K562 (cell line): ENCODE measurements around the gene DNAJC11. TPM values are rescaled to one million over a fixed set of nuclear protein-coding genes. Genes with fewer than 3 reads are reported as not detected.
A peak's percentile ranks its signal among the peaks of the same experiment; 100 is the strongest.

Source experiments
- ARID2 ChIP-seq: fragments of 450-650 bp; IDR thresholded peaks from 2 replicates; pipeline ENCODE4 v1.6.1; 2017; ENCODE audit warnings: antibody characterized with exemption, mild to moderate bottlenecking
- GATA2 ChIP-seq: sonication (generic); formaldehyde crosslinking; IDR thresholded peaks from 2 replicates; pipeline ENCODE4 v1.4.0; 2020; ENCODE audit warnings: mild to moderate bottlenecking, missing genetic modification reagents
- HOXB6 ChIP-seq: fragments of 250-450 bp; sonication (Bioruptor Pico); IDR thresholded peaks from 2 replicates; pipeline ENCODE4 v1.5.1; 2022; ENCODE audit warnings: mild to moderate bottlenecking, borderline replicate concordance
- KLF1 ChIP-seq: fragments of 450-650 bp; IDR thresholded peaks from 2 replicates; pipeline ENCODE4 v1.6.1; 2016; ENCODE audit warnings: missing genetic modification characterization, missing compliant biosample characterization
- MCM2 ChIP-seq: fragments of 450-650 bp; IDR thresholded peaks from 2 replicates; pipeline ENCODE4 v1.6.1; 2017; ENCODE audit warnings: low read depth, mild to moderate bottlenecking
- PTRF ChIP-seq: fragments of 450-650 bp; IDR thresholded peaks from 2 replicates; pipeline ENCODE4 v1.6.1; 2016; ENCODE audit warnings: mild to moderate bottlenecking, missing genetic modification characterization, missing compliant biosample characterization
- SP2 ChIP-seq: IDR thresholded peaks from 2 replicates; pipeline ENCODE4 v1.6.1; 2011; ENCODE audit warnings: mild to moderate bottlenecking, low read depth, low read length, moderate library complexity; ENCODE audit not compliant: poor library complexity, severe bottlenecking; ENCODE audit errors: extremely low read depth
- SRSF7 ChIP-seq: fragments of 200-400 bp; formaldehyde crosslinking; optimal IDR thresholded peaks from 2 replicates; pipeline ENCODE3; 2017; ENCODE audit warnings: mild to moderate bottlenecking, low read depth, low read length
- SRSF9 ChIP-seq: fragments of 200-400 bp; formaldehyde crosslinking; IDR thresholded peaks from 2 replicates; pipeline ENCODE4 v1.6.1; 2017; ENCODE audit warnings: low read depth, low read length, borderline replicate concordance
- TSC22D4 ChIP-seq: fragments of 450-650 bp; IDR thresholded peaks from 2 replicates; pipeline ENCODE4 v1.6.1; 2016; ENCODE audit warnings: missing genetic modification characterization, missing biosample characterization, control low read depth
- XRCC5 ChIP-seq: fragments of 200-400 bp; formaldehyde crosslinking; IDR thresholded peaks from 2 replicates; pipeline ENCODE4 v1.6.1; 2017; ENCODE audit warnings: low read depth, mild to moderate bottlenecking, low read length
- ZC3H8 ChIP-seq: fragments of 450-650 bp; IDR thresholded peaks from 2 replicates; pipeline ENCODE4 v1.6.1; 2017
- ZFP36 ChIP-seq: fragments of 150-350 bp; IDR thresholded peaks from 2 replicates; pipeline ENCODE4 v1.6.1; 2018; ENCODE audit warnings: low read length, low read depth; ENCODE audit not compliant: partially characterized antibody
- ZKSCAN8 ChIP-seq: fragments of 200-800 bp; sonication (Bioruptor generic); IDR thresholded peaks from 2 replicates; pipeline ENCODE4 v1.6.1; 2016; ENCODE audit warnings: missing genetic modification characterization, missing compliant biosample characterization
- ZNF717 ChIP-seq: fragments of 250-450 bp; sonication (Bioruptor Pico); IDR thresholded peaks from 2 replicates; pipeline ENCODE4 v1.5.0; 2021
- polyA plus RNA-seq, 8 experiments: library from polyadenylated mRNA; depleted of rRNA in 4 of 8; stranded (reverse) in 5 of 8; unstranded in 3 of 8; fragments of >200 nt; fragmentation: Nextera tagmentation in 2 of 8; fragmentation: Illumina TruSeq in 1 of 8; extraction: Ambion mirVana in 2 of 8; extraction: Trizol in 1 of 8; gene quantifications; 2 replicates each; pipeline versions ENCODE4 v1.2.1 to v1.2.3, GENCODE V29; 2011 to 2014; ENCODE audit warnings: inconsistent platforms in 1 of 8, missing spikeins in 1 of 8
- total RNA-seq, 7 experiments: library from RNA; depleted of rRNA in 6 of 7; stranded (reverse); fragments of >200 nt in 6 of 7; fragmentation: Illumina TruSeq in 2 of 7; extraction: Trizol in 2 of 7; gene quantifications; 2 replicates each; pipeline versions ENCODE4 v1.2.1 to v1.2.3, GENCODE V29; 2011 to 2021; ENCODE audit warnings: low replicate concordance in 1 of 7
- TF ChIP-seq, protein P1 (sequence below): fragments of 250-450 bp; sonication (Bioruptor Pico); IDR thresholded peaks from 2 replicates; pipeline ENCODE4 v1.8.0; 2022; ENCODE audit warnings: inconsistent platforms
- TF ChIP-seq, protein P2 (sequence below), 2 experiments: fragments of 200-800 bp in 1 of 2; sonication (Bioruptor generic) in 1 of 2; sonication (generic) in 1 of 2; formaldehyde crosslinking in 1 of 2; IDR thresholded peaks in 1 of 2; conservative IDR thresholded peaks in 1 of 2; 2 replicates each; pipeline versions ENCODE4 v1.5.0 to v1.6.1; 2016 to 2020; ENCODE audit warnings: missing compliant biosample characterization in 1 of 2, missing genetic modification characterization in 1 of 2, missing genetic modification reagents in 1 of 2
- TF ChIP-seq, protein P3 (sequence below): fragments of 450-650 bp; IDR thresholded peaks from 2 replicates; pipeline ENCODE4 v1.6.1; 2016; ENCODE audit warnings: missing biosample characterization, missing genetic modification characterization
- TF ChIP-seq, protein P4 (sequence below): sonication (generic); formaldehyde crosslinking; IDR thresholded peaks from 2 replicates; pipeline ENCODE4 v1.8.0; 2022; ENCODE audit warnings: mild to moderate bottlenecking, missing genetic modification reagents, borderline replicate concordance
- TF ChIP-seq, protein P5 (sequence below), 2 experiments: IDR thresholded peaks; 2 replicates each; pipeline ENCODE4 v1.6.1; 2012; ENCODE audit warnings: improper control_type of control experiment in 2 of 2, low read depth in 2 of 2, low read length in 2 of 2, borderline replicate concordance in 1 of 2

Gene DNAJC11
- total and polyA plus RNA-seq, 9 of the 15 experiments (the other 6 are each of a cell fraction or from before 2014, with no cell fraction given), result 14.1 to 123 (median 76.6) TPM

DNA sequence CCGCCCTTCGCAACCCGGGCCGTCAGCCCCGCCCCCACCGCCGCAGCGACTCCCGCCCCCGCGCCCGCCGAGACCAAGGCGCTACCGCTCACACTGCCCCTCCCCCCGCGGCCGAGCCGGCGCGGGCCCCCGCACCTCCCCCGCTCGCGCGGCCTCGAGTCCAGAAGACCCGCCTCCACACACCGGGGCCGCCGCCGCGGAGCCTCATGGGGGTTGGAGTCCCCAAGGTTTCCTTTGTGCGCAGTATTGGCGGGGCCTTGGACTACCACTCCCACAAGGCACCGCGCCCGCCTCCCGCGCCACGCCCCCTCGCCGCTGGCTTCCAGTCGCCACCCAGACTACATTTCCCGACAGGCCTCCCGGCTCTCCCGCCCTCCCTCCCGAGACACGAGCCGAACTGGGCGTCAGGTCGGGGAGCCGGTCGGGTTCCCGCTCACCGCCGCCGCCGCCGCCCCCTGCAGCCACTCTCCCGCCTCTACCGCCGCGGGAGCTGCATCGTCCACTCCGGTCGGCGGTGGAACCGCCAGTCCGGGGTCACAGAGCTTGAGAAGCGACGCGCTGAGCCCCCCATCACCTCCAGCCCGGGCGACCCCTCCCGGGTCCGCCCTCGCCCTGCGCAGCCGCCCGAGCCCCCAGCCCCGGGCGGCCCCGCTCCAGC, 88.1 kb downstream of the DNAJC11 start, which contains the start of gene PHF13 (continued):
- TF ChIP-seq SRSF7, result no peak
- TF ChIP-seq, protein P1, sequence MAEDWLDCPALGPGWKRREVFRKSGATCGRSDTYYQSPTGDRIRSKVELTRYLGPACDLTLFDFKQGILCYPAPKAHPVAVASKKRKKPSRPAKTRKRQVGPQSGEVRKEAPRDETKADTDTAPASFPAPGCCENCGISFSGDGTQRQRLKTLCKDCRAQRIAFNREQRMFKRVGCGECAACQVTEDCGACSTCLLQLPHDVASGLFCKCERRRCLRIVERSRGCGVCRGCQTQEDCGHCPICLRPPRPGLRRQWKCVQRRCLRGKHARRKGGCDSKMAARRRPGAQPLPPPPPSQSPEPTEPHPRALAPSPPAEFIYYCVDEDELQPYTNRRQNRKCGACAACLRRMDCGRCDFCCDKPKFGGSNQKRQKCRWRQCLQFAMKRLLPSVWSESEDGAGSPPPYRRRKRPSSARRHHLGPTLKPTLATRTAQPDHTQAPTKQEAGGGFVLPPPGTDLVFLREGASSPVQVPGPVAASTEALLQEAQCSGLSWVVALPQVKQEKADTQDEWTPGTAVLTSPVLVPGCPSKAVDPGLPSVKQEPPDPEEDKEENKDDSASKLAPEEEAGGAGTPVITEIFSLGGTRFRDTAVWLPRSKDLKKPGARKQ, result no peak
- TF ChIP-seq TSC22D4 (tag), result no peak
- no peak for TF ChIP-seq XRCC5
- TF ChIP-seq SP2, result no peak
- no peak for TF ChIP-seq ZC3H8
- TF ChIP-seq ZKSCAN8 (CRISPR knock-in tag), result no peak
- TF ChIP-seq, protein P2, sequence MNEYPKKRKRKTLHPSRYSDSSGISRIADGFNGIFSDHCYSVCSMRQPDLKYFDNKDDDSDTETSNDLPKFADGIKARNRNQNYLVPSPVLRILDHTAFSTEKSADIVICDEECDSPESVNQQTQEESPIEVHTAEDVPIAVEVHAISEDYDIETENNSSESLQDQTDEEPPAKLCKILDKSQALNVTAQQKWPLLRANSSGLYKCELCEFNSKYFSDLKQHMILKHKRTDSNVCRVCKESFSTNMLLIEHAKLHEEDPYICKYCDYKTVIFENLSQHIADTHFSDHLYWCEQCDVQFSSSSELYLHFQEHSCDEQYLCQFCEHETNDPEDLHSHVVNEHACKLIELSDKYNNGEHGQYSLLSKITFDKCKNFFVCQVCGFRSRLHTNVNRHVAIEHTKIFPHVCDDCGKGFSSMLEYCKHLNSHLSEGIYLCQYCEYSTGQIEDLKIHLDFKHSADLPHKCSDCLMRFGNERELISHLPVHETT (CRISPR knock-in tag; conservative IDR thresholded peaks at IDR 0.05 in 1 of 2, IDR thresholded peaks at IDR 0.05 in 1 of 2), result peak in 1 of 2 experiments; percentile 100; a peak in 2 of 4 replicates
- TF ChIP-seq MCM2, result no peak
- TF ChIP-seq KLF1 (tag), result no peak
- TF ChIP-seq, protein P3, sequence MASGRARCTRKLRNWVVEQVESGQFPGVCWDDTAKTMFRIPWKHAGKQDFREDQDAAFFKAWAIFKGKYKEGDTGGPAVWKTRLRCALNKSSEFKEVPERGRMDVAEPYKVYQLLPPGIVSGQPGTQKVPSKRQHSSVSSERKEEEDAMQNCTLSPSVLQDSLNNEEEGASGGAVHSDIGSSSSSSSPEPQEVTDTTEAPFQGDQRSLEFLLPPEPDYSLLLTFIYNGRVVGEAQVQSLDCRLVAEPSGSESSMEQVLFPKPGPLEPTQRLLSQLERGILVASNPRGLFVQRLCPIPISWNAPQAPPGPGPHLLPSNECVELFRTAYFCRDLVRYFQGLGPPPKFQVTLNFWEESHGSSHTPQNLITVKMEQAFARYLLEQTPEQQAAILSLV (tag), result no peak
- TF ChIP-seq ZNF717, result no peak
- TF ChIP-seq GATA2 (CRISPR knock-in tag), result no peak
- TF ChIP-seq, protein P4, sequence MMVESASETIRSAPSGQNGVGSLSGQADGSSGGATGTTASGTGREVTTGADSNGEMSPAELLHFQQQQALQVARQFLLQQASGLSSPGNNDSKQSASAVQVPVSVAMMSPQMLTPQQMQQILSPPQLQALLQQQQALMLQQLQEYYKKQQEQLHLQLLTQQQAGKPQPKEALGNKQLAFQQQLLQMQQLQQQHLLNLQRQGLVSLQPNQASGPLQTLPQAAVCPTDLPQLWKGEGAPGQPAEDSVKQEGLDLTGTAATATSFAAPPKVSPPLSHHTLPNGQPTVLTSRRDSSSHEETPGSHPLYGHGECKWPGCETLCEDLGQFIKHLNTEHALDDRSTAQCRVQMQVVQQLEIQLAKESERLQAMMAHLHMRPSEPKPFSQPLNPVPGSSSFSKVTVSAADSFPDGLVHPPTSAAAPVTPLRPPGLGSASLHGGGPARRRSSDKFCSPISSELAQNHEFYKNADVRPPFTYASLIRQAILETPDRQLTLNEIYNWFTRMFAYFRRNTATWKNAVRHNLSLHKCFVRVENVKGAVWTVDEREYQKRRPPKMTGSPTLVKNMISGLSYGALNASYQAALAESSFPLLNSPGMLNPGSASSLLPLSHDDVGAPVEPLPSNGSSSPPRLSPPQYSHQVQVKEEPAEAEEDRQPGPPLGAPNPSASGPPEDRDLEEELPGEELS (CRISPR knock-in tag), result no peak
- TF ChIP-seq HOXB6, result no peak
- no peak for TF ChIP-seq ARID2
- no peak for TF ChIP-seq PTRF (tag)
- no peak for TF ChIP-seq SRSF9
- TF ChIP-seq, protein P5, sequence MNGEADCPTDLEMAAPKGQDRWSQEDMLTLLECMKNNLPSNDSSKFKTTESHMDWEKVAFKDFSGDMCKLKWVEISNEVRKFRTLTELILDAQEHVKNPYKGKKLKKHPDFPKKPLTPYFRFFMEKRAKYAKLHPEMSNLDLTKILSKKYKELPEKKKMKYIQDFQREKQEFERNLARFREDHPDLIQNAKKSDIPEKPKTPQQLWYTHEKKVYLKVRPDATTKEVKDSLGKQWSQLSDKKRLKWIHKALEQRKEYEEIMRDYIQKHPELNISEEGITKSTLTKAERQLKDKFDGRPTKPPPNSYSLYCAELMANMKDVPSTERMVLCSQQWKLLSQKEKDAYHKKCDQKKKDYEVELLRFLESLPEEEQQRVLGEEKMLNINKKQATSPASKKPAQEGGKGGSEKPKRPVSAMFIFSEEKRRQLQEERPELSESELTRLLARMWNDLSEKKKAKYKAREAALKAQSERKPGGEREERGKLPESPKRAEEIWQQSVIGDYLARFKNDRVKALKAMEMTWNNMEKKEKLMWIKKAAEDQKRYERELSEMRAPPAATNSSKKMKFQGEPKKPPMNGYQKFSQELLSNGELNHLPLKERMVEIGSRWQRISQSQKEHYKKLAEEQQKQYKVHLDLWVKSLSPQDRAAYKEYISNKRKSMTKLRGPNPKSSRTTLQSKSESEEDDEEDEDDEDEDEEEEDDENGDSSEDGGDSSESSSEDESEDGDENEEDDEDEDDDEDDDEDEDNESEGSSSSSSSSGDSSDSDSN (IDR thresholded peaks at IDR 0.05; ENCODE audit: borderline replicate concordance in 1 of 2, low read depth in 2 of 2, low read length in 2 of 2), result no peak; a peak in 1 of 4 replicates
- no peak for TF ChIP-seq ZFP36
